SK-N-SH (cell line): ENCODE results near the gene NFKB1. TPM values are rescaled to one million over a fixed set of nuclear protein-coding genes. Genes with fewer than 3 reads are reported as not detected.

Experiments used
- CTCF ChIA-PET: fragments of 300-600, 350-600 bp; formaldehyde crosslinking; extraction: SDS; loops from one replicate; lab custom pipeline; 2021; lab: Yijun Ruan, JAX
- POLR2A ChIA-PET: fragments of 350-600 bp; sonication (Branson Sonifier 250); formaldehyde crosslinking; extraction: SDS; loops from one replicate; lab custom pipeline; 2020; ENCODE audit warnings: antibody characterized with exemption, inconsistent platforms; lab: Yijun Ruan, JAX
- DNase-seq: peaks from one replicate; pipeline ENCODE4 v3.0.0; 2012
- H2AFZ ChIP-seq: fragments of 200-600 bp; sonication (generic); 2 replicates; pipeline ENCODE4 v1.8.1; 2016; ENCODE audit warnings: antibody characterized with exemption, mild to moderate bottlenecking, low read depth
- H3F3A ChIP-seq: fragments of 200-600 bp; sonication (generic); replicated peaks from 2 replicates; pipeline ENCODE3; 2016; ENCODE audit warnings: antibody characterized with exemption, mild to moderate bottlenecking; ENCODE audit not compliant: insufficient read depth
- H3K27ac ChIP-seq, 2 experiments: fragments of 200-500 bp in 1 of 2; fragments of 200-600 bp in 1 of 2; sonication (Bioruptor generic) in 1 of 2; sonication (generic), shearing (Covaris generic) in 1 of 2; 2 replicates each; pipeline versions ENCODE4 v1.5.1 to v1.6.1; 2014 to 2016; ENCODE audit warnings: low read depth in 2 of 2, inconsistent platforms in 1 of 2, low read length in 1 of 2, mild to moderate bottlenecking in 1 of 2, mixed read lengths in 1 of 2
- H3K27me3 ChIP-seq: fragments of 200-600 bp; sonication (generic), shearing (Covaris generic); 2 replicates; pipeline ENCODE4 v1.6.1; 2016; ENCODE audit warnings: mixed run types; ENCODE audit not compliant: insufficient read depth
- H3K36me3 ChIP-seq, 2 experiments: fragments of 200-500 bp in 1 of 2; fragments of 200-600 bp in 1 of 2; sonication (Bioruptor generic) in 1 of 2; sonication (generic) in 1 of 2; replicated peaks in 1 of 2; 2 replicates each; pipeline versions ENCODE3 to v1.5.1; 2014 to 2016; ENCODE audit warnings: low read length in 1 of 2, mild to moderate bottlenecking in 1 of 2; ENCODE audit not compliant: insufficient read depth in 2 of 2, control insufficient read depth in 1 of 2
- H3K4me1 ChIP-seq, 2 experiments: fragments of 200-500 bp in 1 of 2; fragments of 200-600 bp in 1 of 2; sonication (Bioruptor generic) in 1 of 2; sonication (generic), shearing (Covaris generic) in 1 of 2; 2 replicates each; pipeline versions ENCODE4 v1.5.1 to v1.6.1; 2014 to 2016; ENCODE audit warnings: low read depth in 1 of 2, low read length in 1 of 2, mixed run types in 1 of 2; ENCODE audit not compliant: insufficient read depth in 2 of 2, control insufficient read depth in 1 of 2
- H3K4me2 ChIP-seq: fragments of 200-600 bp; sonication (generic), shearing (Covaris generic); 2 replicates; pipeline ENCODE4 v1.6.1; 2017; ENCODE audit warnings: mixed run types
- H3K4me3 ChIP-seq, 2 experiments: fragments of 200-500 bp in 1 of 2; fragments of 200-600 bp in 1 of 2; sonication (Bioruptor generic) in 1 of 2; sonication (generic), shearing (Covaris generic) in 1 of 2; 2 replicates each; pipeline versions ENCODE4 v1.5.1 to v1.8.1; 2014 to 2016; ENCODE audit warnings: low read depth in 2 of 2, inconsistent platforms in 1 of 2, low read length in 1 of 2, mild to moderate bottlenecking in 1 of 2, mixed read lengths in 1 of 2, moderate library complexity in 1 of 2
- H3K79me2 ChIP-seq: fragments of 200-600 bp; sonication (generic); 2 replicates; pipeline ENCODE4 v1.8.1; 2017; ENCODE audit warnings: mild to moderate bottlenecking; ENCODE audit not compliant: insufficient read depth
- H3K9ac ChIP-seq: fragments of 200-600 bp; sonication (generic); 2 replicates; pipeline ENCODE4 v1.6.1; 2017; ENCODE audit warnings: mixed run types
- H3K9me2 ChIP-seq: fragments of 200-600 bp; sonication (generic); 2 replicates; pipeline ENCODE4 v1.6.1; 2017; ENCODE audit warnings: mixed run types
- H3K9me3 ChIP-seq: fragments of 200-600 bp; sonication (generic); 2 replicates; pipeline ENCODE4 v1.6.1; 2017; ENCODE audit warnings: mixed run types, mild to moderate bottlenecking, moderate library complexity
- H4K20me1 ChIP-seq: fragments of 200-600 bp; sonication (generic); 2 replicates; pipeline ENCODE4 v1.6.1; 2017; ENCODE audit warnings: mild to moderate bottlenecking, mixed run types; ENCODE audit not compliant: insufficient read depth
- ELF1 ChIP-seq: IDR thresholded peaks from 2 replicates; pipeline ENCODE4 v1.4.0; 2012
- EP300 ChIP-seq, 2 experiments: IDR thresholded peaks; 2 replicates each; pipeline versions ENCODE4 v1.4.0 to v1.6.1; 2012; ENCODE audit warnings: borderline replicate concordance in 1 of 2, low read depth in 1 of 2, low read length in 1 of 2
- EZH2phosphoT487 ChIP-seq: fragments of 200-600 bp; sonication (generic); IDR thresholded peaks from 2 replicates; pipeline ENCODE4 v1.6.1; 2017; ENCODE audit warnings: low read depth, mixed run types, mild to moderate bottlenecking, antibody characterized with exemption, moderate library complexity, borderline replicate concordance
- GATA2 ChIP-seq: sonication (generic); formaldehyde crosslinking; IDR thresholded peaks from 2 replicates; pipeline ENCODE4 v1.5.0; 2020; ENCODE audit warnings: mild to moderate bottlenecking, missing genetic modification reagents
- JUND ChIP-seq: IDR thresholded peaks from 2 replicates; pipeline ENCODE4 v1.4.0; 2012
- NFIC ChIP-seq: IDR thresholded peaks from 2 replicates; pipeline ENCODE4 v1.4.0; 2012; ENCODE audit warnings: borderline replicate concordance
- POLR2AphosphoS5 ChIP-seq: IDR thresholded peaks from 2 replicates; pipeline ENCODE4 v1.6.1; 2012; ENCODE audit warnings: low read depth, low read length
- RCOR1 ChIP-seq: fragments of 150-350 bp; IDR thresholded peaks from 2 replicates; pipeline ENCODE4 v1.6.1; 2017; ENCODE audit warnings: antibody characterized with exemption, low read length
- RFX5 ChIP-seq: IDR thresholded peaks from 2 replicates; pipeline ENCODE4 v1.6.1; 2012; ENCODE audit warnings: mild to moderate bottlenecking, improper control_type of control experiment, low read length
- RXRA ChIP-seq: IDR thresholded peaks from 2 replicates; pipeline ENCODE4 v1.4.0; 2012; ENCODE audit warnings: low read depth, mild to moderate bottlenecking, borderline replicate concordance
- SMC3 ChIP-seq: IDR thresholded peaks from 2 replicates; pipeline ENCODE4 v1.6.1; 2012; ENCODE audit warnings: low read depth, low read length, improper control_type of control experiment
- TAF1 ChIP-seq: IDR thresholded peaks from 2 replicates; pipeline ENCODE4 v1.6.1; 2012; ENCODE audit warnings: low read depth, mild to moderate bottlenecking, low read length, moderate library complexity, borderline replicate concordance
- WGBS: methylation state at CpG from one replicate; pipeline ENCODE4 v1.1.6; 2017; ENCODE audit warnings: low lambda C conversion rate; 5-methylcytosine and 5-hydroxymethylcytosine counted together
- polyA plus RNA-seq, 3 experiments: library from polyadenylated mRNA; depleted of rRNA; stranded (reverse); fragments of >200 nt; gene quantifications; 2 replicates each; pipeline ENCODE4 v1.2.3, GENCODE V29; 2012
- TF ChIP-seq, protein P1 (sequence below): IDR thresholded peaks from 2 replicates; pipeline ENCODE4 v1.4.0; 2012; ENCODE audit warnings: low read depth, borderline replicate concordance
- TF ChIP-seq, protein P2 (sequence below): IDR thresholded peaks from 2 replicates; pipeline ENCODE4 v1.4.0; 2012; ENCODE audit warnings: low read depth, borderline replicate concordance
- TF ChIP-seq, protein P3 (sequence below): fragments of 150-350 bp; IDR thresholded peaks from 2 replicates; pipeline ENCODE4 v1.6.1; 2017; ENCODE audit warnings: antibody characterized with exemption, low read length, low read depth, borderline replicate concordance
- TF ChIP-seq, protein P4 (sequence below): IDR thresholded peaks from 2 replicates; pipeline ENCODE4; 2012
- TF ChIP-seq, protein P5 (sequence below): IDR thresholded peaks from 2 replicates; pipeline ENCODE4 v1.6.1; 2012; ENCODE audit warnings: mild to moderate bottlenecking, low read depth, low read length, moderate library complexity

The NFKB1 gene
- polyA plus RNA-seq, 1 of the 3 experiments (the other 2 are of a cell fraction): 14.1 TPM

DNA sequence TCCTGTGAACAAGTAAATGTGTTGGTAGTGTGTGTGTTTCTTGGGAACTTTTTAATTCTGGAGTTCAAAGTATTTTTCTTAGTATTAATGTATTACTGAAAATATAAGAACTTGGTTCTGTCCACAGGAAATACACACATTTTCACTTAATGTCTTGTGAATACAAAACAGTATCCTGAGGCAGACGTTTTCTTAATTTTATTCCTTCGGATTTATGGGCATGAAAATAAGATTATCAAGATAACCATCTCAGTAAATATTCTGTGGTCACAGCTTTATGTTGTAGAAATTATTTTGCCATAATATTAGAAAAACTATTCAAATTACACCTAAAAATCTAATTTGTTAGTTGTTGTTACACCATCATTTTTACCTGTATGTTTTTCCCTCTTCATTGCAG is 29.8 kb downstream of the NFKB1 start:
- ChIA-PET POLR2A (no interaction called here), CTCF (no interaction called here)
- Histone ChIP-seq H3F3A (peaks cover 10% of the 10 kb centered on the region), H3K4me1 (peaks cover 0 to 10% of the 10 kb centered on the region in 2 experiments; a peak in 1 of 4 replicates), H3K36me3 (peaks cover 12 to 16% of the 10 kb centered on the region in 2 experiments), H3K9me3 (no peaks in the 10 kb centered on the region), H3K79me2 (peaks cover 8% of the 10 kb centered on the region; the same call in 1 of the 2 replicates), H4K20me1 (no peaks in the 10 kb centered on the region), H3K9me2 (no peaks in the 10 kb centered on the region), H3K27ac (no peak overlapping the region), H3K9ac (no peak overlapping the region), H3K27me3 (no peaks in the 10 kb centered on the region), H3K4me2 (no peak overlapping the region), H2AFZ (no peak overlapping the region), H3K4me3 (no peak overlapping the region)
- 41% methylated on average over 2 of the region's 2 CpGs for WGBS
- TF ChIP-seq, protein P1, sequence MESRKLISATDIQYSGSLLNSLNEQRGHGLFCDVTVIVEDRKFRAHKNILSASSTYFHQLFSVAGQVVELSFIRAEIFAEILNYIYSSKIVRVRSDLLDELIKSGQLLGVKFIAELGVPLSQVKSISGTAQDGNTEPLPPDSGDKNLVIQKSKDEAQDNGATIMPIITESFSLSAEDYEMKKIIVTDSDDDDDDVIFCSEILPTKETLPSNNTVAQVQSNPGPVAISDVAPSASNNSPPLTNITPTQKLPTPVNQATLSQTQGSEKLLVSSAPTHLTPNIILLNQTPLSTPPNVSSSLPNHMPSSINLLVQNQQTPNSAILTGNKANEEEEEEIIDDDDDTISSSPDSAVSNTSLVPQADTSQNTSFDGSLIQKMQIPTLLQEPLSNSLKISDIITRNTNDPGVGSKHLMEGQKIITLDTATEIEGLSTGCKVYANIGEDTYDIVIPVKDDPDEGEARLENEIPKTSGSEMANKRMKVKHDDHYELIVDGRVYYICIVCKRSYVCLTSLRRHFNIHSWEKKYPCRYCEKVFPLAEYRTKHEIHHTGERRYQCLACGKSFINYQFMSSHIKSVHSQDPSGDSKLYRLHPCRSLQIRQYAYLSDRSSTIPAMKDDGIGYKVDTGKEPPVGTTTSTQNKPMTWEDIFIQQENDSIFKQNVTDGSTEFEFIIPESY: no peak
- no peak for TF ChIP-seq GATA2 (CRISPR knock-in tag)
- TF ChIP-seq RXRA: no peak
- TF ChIP-seq, protein P2, sequence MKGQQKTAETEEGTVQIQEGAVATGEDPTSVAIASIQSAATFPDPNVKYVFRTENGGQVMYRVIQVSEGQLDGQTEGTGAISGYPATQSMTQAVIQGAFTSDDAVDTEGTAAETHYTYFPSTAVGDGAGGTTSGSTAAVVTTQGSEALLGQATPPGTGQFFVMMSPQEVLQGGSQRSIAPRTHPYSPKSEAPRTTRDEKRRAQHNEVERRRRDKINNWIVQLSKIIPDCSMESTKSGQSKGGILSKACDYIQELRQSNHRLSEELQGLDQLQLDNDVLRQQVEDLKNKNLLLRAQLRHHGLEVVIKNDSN: no peak
- no peak for TF ChIP-seq EP300 (IDR thresholded peaks at IDR 0.05; ENCODE audit: borderline replicate concordance in 1 of 2, low read depth in 1 of 2, low read length in 1 of 2)
- no peak for TF ChIP-seq EZH2phosphoT487
- no peak for TF ChIP-seq SMC3
- TF ChIP-seq NFIC: no peak
- TF ChIP-seq ELF1: no peak
- no peak for TF ChIP-seq RFX5
- TF ChIP-seq, protein P3, sequence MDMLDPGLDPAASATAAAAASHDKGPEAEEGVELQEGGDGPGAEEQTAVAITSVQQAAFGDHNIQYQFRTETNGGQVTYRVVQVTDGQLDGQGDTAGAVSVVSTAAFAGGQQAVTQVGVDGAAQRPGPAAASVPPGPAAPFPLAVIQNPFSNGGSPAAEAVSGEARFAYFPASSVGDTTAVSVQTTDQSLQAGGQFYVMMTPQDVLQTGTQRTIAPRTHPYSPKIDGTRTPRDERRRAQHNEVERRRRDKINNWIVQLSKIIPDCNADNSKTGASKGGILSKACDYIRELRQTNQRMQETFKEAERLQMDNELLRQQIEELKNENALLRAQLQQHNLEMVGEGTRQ: no peak
- TF ChIP-seq POLR2AphosphoS5: no peak
- TF ChIP-seq RCOR1: no peak
- no peak for TF ChIP-seq TAF1
- no peak for DNase-seq

DNA sequence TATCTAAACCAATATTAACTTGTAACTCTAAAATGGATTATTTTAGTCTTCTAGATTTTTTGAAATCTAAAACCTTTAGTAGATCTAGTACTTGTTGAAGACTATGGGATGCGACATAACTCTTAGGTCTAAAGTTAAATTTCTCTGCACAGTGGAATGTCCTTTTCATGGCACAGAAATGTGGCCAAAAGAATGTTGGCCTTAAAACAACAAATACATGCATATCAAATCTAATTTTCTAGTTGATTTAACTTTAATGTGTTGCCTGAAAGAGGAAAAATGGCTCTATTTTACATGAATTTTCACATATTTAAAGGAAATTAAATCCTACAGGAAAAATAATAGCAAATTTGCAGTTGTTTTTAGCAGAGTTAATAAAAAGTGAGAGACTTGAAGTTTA is 30.3 kb downstream of the NFKB1 start:
- no peak for TF ChIP-seq POLR2AphosphoS5
- TF ChIP-seq, protein P4, sequence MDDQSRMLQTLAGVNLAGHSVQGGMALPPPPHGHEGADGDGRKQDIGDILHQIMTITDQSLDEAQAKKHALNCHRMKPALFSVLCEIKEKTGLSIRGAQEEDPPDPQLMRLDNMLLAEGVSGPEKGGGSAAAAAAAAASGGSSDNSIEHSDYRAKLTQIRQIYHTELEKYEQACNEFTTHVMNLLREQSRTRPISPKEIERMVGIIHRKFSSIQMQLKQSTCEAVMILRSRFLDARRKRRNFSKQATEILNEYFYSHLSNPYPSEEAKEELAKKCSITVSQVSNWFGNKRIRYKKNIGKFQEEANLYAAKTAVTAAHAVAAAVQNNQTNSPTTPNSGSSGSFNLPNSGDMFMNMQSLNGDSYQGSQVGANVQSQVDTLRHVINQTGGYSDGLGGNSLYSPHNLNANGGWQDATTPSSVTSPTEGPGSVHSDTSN: no peak
- TF ChIP-seq, protein P1: no peak
- no peak for TF ChIP-seq JUND
- TF ChIP-seq, protein P5, sequence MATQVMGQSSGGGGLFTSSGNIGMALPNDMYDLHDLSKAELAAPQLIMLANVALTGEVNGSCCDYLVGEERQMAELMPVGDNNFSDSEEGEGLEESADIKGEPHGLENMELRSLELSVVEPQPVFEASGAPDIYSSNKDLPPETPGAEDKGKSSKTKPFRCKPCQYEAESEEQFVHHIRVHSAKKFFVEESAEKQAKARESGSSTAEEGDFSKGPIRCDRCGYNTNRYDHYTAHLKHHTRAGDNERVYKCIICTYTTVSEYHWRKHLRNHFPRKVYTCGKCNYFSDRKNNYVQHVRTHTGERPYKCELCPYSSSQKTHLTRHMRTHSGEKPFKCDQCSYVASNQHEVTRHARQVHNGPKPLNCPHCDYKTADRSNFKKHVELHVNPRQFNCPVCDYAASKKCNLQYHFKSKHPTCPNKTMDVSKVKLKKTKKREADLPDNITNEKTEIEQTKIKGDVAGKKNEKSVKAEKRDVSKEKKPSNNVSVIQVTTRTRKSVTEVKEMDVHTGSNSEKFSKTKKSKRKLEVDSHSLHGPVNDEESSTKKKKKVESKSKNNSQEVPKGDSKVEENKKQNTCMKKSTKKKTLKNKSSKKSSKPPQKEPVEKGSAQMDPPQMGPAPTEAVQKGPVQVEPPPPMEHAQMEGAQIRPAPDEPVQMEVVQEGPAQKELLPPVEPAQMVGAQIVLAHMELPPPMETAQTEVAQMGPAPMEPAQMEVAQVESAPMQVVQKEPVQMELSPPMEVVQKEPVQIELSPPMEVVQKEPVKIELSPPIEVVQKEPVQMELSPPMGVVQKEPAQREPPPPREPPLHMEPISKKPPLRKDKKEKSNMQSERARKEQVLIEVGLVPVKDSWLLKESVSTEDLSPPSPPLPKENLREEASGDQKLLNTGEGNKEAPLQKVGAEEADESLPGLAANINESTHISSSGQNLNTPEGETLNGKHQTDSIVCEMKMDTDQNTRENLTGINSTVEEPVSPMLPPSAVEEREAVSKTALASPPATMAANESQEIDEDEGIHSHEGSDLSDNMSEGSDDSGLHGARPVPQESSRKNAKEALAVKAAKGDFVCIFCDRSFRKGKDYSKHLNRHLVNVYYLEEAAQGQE: no peak
- TF ChIP-seq, all 33 proteins: peak for 0
- Histone ChIP-seq H3K27ac (no peak overlapping the region), H3K27me3 (no peaks in the 10 kb centered on the region), H3K4me1 (peaks cover 0 to 10% of the 10 kb centered on the region in 2 experiments; a peak in 1 of 4 replicates), H2AFZ (no peak overlapping the region), H3K36me3 (peaks cover 12 to 16% of the 10 kb centered on the region in 2 experiments), H3K9ac (no peak overlapping the region), H3F3A (peaks cover 10% of the 10 kb centered on the region), H3K79me2 (peaks cover 8% of the 10 kb centered on the region; the same call in 1 of the 2 replicates), H4K20me1 (no peaks in the 10 kb centered on the region), H3K9me3 (no peaks in the 10 kb centered on the region), H3K9me2 (no peaks in the 10 kb centered on the region), H3K4me2 (no peak overlapping the region), H3K4me3 (no peak overlapping the region)
- WGBS: 94% methylated on average over 1 of the region's 1 CpG
- no peak for DNase-seq
- ChIA-PET CTCF (no interaction called here), POLR2A (no interaction called here)
